Activated CD8-positive, alpha-beta memory T cell treated with anti-CD3 and anti-CD28 coated beads, Interleukin-2, amount 50 U/mL, for 24 hours (primary cell): ENCODE data around the gene TP53AIP1.

Experiments
- DNase-seq: peaks from one replicate; pipeline ENCODE4 v3.0.0-alpha.2; 2020; ENCODE audit errors: extremely low read depth

Gene TP53AIP1

DNA sequence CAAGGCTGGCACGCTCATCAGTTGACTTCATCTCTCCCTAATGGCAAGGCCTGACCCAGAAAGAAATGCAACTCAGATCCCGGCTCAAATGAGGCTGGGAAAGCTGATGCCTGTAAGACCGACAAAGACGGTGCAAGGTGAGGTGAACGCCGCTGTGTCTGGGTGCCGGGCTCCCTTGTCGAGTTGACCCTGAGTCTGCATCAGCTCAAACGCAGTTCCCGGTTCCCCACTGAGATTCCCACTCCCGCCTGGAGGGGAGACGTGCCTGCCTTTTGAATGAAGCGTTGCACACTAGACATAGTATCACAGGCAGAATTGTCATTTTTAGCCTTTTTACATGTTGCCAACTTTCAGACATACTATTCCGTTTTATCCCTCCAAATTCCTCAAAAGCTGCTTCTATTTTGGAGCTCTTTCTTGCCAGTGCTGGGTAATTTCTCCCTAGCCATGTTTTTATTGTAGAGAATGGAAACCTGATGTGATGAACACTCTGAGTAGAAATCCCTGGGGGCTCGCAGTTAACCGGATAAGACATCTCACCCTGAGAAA is 831 bp upstream of the TP53AIP1 start:
- no peak for DNase-seq

DNA sequence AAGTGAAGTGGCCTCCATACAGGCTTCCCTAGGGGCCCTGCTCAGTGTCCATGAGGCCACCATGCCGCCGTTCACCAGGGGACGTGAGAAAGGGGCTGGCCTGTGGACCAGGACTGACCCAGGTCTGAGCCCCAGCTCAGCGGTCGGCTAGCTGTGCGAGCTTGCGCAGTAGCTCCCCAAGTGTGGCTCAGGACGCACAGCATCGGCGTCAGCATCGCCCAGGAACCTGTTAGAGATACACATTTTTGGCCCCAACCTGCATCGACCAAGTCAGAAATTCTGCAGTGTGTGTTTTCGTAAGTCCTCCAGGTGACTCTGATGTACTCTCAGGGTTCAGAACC is 429 bp downstream of the TP53AIP1 start:
- DNase-seq, result no peak

DNA sequence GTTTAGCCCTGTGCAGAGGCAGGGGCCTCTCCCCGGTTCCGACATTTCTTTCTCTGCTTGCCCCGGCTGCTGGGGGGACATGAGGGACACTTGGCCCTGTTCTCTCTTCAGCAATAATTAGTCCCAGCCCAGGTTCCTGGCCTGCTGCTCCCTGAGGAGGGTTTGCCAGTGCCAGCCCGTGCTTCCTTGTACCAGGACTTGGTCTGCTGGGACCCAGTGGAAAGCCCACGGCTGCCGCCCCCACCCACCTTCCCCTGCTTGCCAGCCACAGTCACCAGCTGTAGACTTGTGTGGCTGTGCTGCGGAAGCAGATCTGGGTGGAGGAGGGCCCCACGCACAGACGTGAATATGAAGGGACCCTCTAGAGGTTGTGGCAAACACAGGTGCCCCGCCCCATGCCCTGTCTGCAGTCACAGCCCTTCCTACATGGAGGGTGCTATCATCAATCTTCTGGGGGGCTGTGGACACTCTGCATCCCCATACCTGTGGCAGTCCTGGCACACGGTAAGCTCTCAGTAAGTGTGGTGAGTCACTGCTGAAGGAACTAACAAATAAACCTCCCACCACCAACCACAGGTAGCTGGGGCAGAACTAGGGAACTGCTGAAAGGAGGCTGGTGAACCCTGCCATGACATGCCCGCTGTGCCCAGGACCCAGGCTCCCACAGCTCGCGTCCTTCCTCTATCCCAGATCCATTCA is 949 bp downstream of the TP53AIP1 start:
- DNase-seq, result no peak

DNA sequence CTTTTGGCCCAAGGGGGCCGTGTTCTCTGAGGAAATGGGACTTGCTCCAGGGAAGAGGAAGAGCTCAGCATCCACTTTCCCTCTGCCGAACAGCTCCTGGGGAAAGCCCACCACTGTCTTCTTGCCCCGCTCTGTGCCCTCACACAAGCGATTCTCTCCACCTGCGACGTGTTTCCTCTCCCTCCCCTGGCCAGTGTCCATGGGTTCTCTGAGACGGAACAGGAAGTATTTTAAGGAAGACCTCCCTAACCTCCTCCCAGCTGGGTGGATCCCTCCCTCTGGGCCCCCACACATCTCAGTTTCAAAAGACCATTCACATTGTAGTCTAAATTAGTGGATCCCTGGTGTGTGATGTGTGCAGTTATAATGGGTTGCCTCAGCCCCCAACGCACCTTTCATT is 1.6 kb downstream of the TP53AIP1 start:
- DNase-seq, result no peak

DNA sequence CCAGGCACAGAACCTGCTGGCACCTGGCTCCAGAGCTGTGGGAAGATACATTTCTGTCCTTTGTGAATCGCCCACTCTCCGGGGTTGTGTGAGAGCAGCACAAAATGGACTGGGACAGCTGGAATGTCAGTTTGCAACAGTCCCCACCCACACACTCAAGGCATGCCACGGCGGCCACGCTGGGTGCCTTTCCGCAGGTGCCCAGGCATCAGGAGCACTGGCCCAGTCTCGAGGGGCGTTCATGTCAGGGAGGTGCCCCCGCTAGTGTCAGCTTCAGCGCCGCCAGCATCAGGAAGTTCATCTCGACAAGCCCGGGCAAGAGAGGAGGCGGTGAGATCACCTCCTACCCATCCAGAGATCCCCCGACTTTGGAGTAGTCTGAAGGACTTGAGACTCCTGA is 2.1 kb downstream of the TP53AIP1 start:
- DNase-seq, result no peak

DNA sequence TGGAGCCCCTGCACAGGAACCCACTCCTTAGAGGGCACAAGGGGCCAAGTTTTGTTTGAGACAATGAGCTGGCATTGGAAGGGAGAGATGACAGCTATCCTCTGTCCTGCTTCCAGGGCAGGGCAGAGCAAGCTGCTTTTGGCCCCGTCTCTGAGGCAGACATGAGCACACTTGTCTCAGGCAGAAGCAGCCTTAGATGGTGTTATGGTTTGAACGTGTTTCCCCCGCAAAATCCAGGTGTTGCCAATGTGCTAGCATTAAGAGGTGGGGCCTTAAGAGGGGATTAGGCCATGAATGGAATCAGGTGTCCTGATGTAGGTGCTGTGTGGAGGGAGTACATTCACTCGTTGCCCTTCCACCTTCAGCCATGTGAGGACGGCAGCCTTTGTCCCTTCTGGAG is 2.5 kb downstream of the TP53AIP1 start:
- no peak for DNase-seq

DNA sequence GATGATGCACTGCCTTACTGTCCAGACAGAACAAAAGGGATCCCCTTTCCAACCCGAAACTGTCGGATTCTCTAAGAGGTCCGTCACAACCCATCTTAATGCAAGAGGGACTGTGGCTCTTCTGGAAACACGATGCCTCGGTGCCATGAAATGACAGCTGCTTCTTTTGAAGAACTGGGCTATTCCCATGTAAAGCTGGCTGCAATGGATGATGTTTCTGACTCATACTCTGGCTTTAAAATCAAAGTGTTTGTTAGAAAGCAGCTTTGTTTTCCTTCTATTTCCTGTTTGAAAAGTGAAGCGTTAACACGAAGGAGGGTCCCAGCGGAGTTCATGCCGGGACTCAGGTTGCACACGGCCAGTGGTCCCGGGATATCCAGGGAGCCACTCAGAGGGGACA is 3.1 kb downstream of the TP53AIP1 start:
- no peak for DNase-seq

DNA sequence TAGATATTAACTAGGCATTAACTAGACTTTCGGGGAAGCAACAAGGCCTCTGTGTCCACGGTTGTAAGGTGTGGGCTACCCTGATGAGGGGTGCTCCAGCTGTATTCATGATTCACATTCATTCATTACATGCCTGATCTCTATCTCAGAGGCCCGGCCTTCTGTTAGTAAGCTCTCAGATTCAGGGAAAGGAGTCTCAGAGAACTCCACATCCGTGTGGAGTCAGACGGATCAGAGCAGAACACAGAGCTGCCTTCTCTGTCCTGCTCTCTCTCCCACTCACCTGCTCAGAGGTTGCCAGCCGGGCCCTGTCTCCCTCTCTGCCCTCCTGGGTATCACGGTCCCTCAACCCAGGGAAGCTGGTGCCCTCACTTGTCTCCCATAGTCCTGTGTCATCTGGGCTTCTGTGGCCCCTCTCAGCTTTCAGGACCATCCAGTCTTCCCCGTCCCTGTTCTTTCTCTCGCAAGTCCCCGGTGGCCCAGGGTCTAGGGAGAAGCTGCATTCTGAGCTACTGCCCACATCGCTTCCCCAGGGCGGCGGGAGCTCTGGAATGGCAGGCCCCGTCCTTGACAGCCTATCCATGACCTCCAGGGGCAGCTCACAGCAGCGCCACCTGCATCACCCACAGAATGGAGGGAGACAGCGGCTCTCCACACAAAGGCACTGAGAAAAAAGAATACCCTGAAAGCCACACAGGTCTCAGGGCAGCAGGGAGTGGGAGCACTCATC is 4.3 kb downstream of the TP53AIP1 start:
- no peak for DNase-seq

DNA sequence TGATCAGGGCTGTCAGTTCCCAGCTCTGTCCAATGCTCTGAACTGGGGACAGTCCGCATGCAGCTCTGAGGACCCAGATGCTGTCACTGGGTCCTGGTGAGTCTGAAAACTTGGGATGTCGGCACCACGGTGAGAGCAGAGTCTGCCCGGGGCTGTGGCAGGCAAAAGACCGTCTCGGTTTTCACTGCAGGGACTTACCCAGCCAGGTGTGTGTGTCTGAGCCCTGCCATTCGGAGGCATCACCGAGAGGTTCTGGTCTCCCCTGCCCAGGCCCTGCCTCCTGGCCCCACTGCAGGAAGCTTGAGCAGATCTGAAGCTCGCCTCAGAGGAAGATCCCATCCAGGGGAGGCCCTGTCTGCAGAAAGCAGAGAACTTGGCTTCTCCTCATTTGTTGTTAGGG is 5.2 kb downstream of the TP53AIP1 start:
- no peak for DNase-seq

DNA sequence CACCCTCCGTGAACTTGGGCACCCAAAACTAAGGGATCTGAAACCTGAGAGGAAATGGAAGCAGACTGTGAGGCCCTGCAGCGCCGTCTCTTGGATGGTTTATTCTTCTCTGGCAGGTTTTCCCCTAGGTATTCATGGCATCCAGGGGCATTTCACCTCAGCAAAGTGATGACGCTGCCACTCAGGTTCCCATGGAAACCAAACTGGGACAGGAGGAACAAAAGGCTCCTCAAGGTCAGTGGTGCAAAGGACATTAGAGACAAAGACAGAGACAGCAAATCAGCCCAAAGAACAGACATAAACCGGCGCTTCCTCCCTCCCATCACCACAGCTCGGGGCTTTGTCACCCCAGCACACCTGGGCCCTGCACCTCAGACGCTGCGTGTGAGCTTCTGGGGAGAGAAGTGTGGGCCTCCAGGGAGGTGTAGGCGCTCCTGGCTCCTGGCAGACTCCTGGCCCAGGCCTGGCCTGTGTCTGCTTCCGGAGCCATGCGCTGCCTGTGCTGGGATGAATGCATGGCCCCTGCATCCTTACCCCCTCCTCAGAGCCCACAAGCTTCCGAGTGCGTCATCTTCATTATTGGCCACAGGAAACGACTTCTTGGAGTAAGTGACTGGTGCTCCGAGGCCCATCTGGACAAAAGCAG is 5.9 kb downstream of the TP53AIP1 start:
- no peak for DNase-seq

DNA sequence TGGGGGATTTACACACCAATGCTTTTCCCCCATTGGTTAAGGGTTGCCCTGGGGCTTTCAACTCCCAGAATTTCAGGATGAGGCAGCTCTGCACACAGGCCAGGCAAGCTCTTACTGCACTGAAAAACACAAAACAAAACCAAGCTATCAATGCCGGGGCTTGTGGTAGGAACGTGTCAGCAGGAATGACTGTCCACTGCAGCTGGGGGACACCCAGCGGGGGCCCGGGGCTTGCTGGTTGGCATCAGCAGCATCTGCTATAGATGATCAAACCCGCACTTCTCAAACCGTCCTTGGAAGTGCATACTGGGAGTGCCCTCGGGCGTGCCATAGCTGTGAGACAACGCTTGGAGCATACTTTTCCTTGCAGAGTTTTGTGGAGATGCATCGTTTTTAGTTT is 7.7 kb downstream of the TP53AIP1 start:
- DNase-seq, result no peak

DNA sequence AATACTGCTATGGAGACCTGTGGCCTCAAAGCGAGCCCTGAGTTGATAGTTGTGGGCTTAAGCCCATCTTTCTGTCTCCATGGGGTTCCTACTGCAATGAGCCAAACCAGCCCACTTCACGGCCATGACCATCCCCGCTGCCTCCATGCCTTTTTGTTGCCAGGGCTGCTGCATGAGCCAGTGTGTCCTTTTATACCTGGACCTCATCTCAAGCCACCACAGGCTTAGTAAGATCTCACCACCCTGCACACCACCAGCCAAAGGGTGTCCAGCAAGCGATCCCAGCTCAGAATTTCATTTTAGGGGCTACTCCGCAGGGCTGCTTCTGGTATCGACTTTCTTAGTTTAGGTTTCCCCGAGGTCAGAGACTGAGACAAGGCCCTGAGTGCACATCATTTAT is 8.3 kb downstream of the TP53AIP1 start:
- no peak for DNase-seq

DNA sequence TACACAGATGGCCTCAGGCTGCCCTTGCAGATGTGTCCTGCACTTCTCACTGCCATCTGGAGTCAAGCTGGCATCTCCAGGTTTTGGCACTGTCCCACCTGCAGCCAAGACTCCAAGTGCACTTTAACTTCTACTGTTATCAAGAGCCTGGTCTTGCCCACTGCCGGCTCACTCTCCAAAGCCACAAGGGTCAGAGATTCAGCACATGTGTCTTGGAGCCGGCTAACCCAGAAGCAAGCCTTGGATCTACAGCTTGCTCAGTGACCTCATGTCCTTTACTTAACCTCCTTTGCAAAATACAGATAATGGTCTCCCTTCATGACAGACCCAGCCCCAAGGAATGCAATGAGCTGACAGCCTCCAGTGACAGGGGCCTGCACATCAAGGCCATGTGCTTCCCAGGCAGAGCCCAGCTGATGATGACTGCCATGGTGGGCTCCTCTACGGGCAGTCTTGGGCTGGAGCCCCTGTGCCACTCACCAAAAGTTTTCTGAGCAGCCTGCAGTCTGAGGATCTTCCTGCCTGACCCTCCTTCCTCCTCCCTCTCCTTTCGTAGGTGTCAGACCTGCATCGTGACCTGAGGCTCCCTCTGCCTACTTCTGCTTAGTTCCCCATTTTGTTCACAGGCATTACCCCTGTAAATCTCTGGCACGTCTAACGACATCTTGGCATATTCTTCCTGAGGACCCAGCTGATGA is 9.0 kb downstream of the TP53AIP1 start:
- DNase-seq, result no peak

DNA sequence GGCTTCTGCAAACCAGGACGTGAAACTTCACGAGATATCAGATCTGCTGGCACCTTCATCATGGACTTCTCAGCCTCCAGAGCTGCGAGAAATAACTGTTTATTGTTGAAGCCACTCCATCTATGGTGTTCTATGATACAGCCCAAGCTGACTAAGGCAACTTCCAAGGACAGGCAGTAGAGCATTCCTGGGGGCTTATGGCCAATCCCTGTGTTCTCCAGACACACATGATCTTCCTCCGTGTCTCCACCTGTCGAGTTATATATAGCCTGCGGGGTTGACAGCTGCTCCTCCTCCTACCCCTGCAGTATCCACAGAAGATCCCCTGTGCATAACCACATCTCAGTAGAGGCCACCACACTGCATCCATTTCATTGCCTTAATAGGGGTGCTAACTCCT is 11.0 kb downstream of the TP53AIP1 start:
- no peak for DNase-seq

DNA sequence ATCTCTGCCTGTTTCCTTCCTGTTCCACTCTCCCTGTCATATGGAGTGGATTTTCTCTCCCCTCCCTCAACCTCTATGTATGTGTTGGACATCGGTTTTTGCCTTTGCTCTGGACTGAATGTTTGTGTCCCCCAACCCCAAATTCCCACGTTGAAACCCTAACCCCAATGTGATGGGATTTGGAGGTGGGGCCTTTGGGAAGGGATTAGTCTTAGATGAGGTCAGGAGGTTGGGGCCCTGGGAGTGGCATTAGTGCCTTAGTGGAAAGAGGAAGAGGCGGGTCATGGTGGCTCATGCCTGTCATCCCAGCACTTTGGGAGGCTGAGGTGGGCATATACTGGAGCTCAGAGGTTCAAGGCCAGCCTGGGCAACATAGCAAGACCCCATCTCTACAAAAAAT is 11.6 kb downstream of the TP53AIP1 start:
- no peak for DNase-seq

DNA sequence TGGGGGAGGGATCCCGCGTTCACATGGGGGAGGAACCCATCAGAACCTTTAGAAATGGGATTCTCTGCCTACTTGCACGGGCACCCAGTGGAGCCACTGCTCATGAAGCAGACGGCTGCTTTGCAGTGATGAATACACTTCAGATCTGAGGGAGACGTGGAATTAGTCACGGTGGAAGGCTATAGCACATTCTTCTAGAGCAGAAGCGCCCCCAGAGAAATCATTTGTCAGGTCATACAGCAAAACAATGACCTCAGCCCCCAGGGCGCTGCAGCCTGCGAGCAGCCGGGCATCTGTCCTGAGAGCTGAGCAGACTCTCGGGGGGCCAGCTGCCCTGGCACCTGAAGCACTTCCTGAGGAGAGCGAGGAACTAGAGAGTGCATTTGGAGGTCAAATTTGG is 12.7 kb downstream of the TP53AIP1 start:
- DNase-seq, result no peak

DNA sequence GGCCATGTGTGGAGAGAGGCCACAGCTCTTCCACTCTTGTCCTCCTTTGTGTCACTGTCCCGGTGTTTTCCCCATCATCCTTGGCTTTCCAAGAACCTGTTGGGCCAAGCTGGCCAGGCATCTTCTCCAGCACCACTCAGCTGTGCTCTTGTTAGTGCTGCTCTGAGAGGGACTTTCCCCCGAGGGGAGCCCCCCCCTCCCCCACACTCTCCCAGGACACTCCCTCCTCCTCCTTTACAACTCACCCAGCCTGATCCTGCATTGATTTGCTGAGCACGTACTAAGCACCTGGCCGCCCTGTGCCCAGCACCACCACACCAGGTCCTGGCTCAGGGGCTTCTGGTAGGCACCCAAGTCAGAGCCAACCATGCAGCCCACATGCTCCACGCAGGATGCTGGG is 13.2 kb downstream of the TP53AIP1 start:
- DNase-seq, result no peak

DNA sequence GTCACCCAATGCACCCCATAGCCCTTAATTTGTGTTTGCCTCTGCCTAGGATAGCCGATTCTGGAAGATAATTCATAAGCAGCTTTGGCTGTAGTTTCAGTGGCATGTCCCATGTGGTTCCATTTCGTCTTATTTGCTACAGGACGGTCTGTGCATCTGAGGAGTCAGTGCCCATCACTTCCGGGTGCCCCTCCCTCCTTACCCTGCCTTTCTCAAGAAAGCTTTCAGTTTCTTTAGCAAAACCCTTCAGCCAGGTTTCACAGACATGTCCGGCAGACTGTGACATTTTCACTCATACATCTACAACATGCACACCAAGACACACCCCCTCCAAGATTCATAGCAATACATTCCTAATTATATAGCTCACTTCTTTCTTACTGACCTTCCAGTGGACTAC is 14.3 kb downstream of the TP53AIP1 start:
- no peak for DNase-seq

DNA sequence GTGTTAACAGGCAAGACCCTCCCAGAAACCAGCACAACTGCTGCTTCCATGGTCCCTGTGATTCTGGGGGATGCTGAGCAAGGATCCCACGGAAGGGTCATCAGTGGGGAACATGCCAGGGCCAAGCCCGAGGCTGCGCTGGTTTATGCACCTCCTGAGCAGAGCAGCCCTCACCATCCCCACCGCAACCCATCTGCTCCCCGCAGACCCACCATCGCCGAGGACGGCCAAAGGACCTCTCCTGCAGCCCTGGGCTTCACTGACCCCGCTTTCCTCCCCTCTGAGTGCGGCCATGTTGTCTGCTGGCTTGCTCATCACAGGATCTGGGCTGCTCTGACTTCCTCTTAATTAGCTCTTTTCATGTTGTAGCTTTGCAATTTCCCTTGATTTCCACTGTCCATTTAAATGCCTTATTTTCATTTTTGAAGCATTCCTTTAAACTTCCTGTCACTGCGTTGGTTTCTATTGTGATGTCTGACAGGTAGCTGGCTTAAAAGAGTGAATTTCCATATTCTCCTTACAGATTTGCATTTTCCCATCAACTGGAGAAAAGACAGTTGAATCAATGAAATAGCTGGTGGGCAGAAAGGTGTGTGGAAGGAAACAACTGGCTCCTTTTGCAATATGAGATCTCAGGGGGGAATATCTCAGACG is 14.9 kb downstream of the TP53AIP1 start:
- no peak for DNase-seq

DNA sequence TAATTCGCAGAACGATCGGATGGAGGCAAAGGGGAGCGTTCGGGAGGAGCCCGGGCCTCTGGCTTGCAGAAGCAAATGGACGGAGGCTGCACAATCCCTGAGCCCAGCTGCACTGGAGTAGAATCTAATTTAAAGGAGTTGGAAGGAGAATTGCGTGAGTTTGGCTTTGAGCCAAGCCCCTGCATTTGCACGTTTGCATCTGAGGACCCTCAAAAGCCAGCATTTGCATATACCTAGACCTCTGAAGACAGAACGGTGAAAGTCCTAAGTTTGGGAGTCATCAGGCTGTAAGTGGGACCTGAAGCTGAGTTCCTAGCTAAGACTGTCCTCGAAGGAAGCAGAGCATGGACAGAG is 15.6 kb downstream of the TP53AIP1 start:
- DNase-seq, result no peak

DNA sequence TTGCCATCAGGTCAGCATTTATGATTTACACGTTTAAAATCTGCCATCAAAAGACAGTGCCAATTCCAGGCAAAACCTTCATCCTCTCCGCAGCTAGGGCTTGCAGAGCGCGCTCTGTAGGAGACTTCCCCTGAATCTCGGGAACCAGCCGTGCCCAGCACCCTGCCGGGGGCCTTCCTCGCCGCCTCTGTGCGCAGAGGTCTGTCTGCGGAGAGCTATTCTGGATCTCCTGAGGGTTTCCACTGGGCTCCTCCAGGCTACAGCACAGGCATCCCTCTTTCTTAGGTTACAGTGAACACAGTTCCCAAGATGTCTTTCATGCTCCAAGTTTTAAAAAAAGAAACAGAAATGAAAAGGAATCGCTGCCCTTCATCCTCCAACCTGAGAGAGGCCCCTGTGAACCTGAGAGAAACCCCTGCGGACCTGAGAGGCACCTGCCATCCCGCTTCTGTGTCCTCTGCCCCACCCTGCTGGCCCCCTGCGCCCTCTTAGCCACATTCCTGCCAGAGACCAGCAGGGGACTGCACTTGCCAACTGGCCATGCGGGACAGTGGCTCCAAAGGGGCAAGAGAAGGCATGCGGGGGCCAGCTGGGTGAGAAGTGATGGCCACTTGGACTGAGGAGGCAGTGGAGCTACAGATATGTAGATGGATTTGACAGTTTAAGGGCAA is 16.1 kb downstream of the TP53AIP1 start:
- DNase-seq, result no peak
